ENCODE results near the gene KIF20A. TPM values are rescaled to one million over a fixed set of nuclear protein-coding genes. Genes with fewer than 3 reads are reported as not detected.

Gene KIF20A
- total RNA-seq, 1 donor from 2014 or later, result 158 TPM

GRCh38 chr5:138177941-138178515 lies 884 bp upstream of the KIF20A start:
- H3K4me1 Mint-ChIP-seq, result peaks cover 18% of the 10 kb centered on the region
- no peak overlapping the region for H3K27ac Mint-ChIP-seq
- Histone ChIP-seq H3K27ac (peak overlapping the region; percentile 79), H3K4me2 (peak overlapping the region; percentile 97), H3K4me3 (peak overlapping the region; percentile 79), H2AFZ (replicated peaks) (peak overlapping the region; percentile 78), H3F3A (ENCODE audit: low read depth) (no peaks in the 10 kb centered on the region), H4K20me1 (ENCODE audit: low read depth) (peaks cover 18% of the 10 kb centered on the region), H3K9me3 (ENCODE audit: low read depth) (no peaks in the 10 kb centered on the region), H3K9ac (peak overlapping the region; percentile 89), H3K36me3 (peaks cover 19% of the 10 kb centered on the region), H3K4me1 (peaks cover 14% of the 10 kb centered on the region), H3K27me3 (no peaks in the 10 kb centered on the region), H3K79me2 (ENCODE audit: low read depth) (peaks cover 68% of the 10 kb centered on the region)
- H3K27me3 Mint-ChIP-seq (ENCODE audit: insufficient read depth, low read depth), result no peaks in the 10 kb centered on the region
- H3K9me3 Mint-ChIP-seq, result no peaks in the 10 kb centered on the region
- peak; percentile 21 for DNase-seq (ENCODE audit: low spot score)
- peaks cover 25% of the 10 kb centered on the region for H3K36me3 Mint-ChIP-seq
- no peak overlapping the region for H3K4me3 Mint-ChIP-seq
- TF ChIP-seq CTCF (IDR thresholded peaks at IDR 0.05) (no peak), EZH2 (IDR thresholded peaks at IDR 0.05) (no peak), EZH2phosphoT487 (IDR thresholded peaks at IDR 0.05) (no peak)

- H3K27me3 ChIP-seq, result no peaks in the 10 kb centered on the region
- no peak overlapping the region for H3K4me3 Mint-ChIP-seq
- peaks cover 28% of the 10 kb centered on the region for H3K36me3 Mint-ChIP-seq
- H3K4me1 Mint-ChIP-seq, result peaks cover 18% of the 10 kb centered on the region
- no peak overlapping the region for H3K27ac Mint-ChIP-seq
- H3K4me1 ChIP-seq, result peaks cover 14% of the 10 kb centered on the region
- H3K9ac ChIP-seq, result peak overlapping the region; percentile 68
- no peaks in the 10 kb centered on the region for H3K9me3 ChIP-seq (ENCODE audit: low read depth)
- H3K79me2 ChIP-seq (ENCODE audit: low read depth), result peaks cover 65% of the 10 kb centered on the region
- DNase-seq (ENCODE audit: low spot score), result peak; percentile 48
- TF ChIP-seq EZH2 (IDR thresholded peaks at IDR 0.05) (no peak), EZH2phosphoT487 (IDR thresholded peaks at IDR 0.05) (no peak), CTCF (IDR thresholded peaks at IDR 0.05) (no peak)
- H3K9me3 Mint-ChIP-seq, result no peaks in the 10 kb centered on the region
- H3F3A ChIP-seq (ENCODE audit: low read depth), result no peaks in the 10 kb centered on the region
- peaks cover 18% of the 10 kb centered on the region for H4K20me1 ChIP-seq (ENCODE audit: low read depth)
- H3K36me3 ChIP-seq, result peaks cover 18% of the 10 kb centered on the region
- peak overlapping the region; percentile 49 for H3K27ac ChIP-seq
- H2AFZ ChIP-seq (replicated peaks), result peak overlapping the region; percentile 79
- H3K4me2 ChIP-seq, result peak overlapping the region; percentile 97
- H3K4me3 ChIP-seq, result peak overlapping the region; percentile 79
- no peaks in the 10 kb centered on the region for H3K27me3 Mint-ChIP-seq (ENCODE audit: insufficient read depth, low read depth)
These were observed 455 bp downstream of the KIF20A start for GRCh38 chr5:138179277-138179857.

GRCh38 chr5:138180183-138180782 lies 1.4 kb downstream of the KIF20A start:
- peaks cover 33% of the 10 kb centered on the region for H3K36me3 Mint-ChIP-seq

More at GRCh38 chr5:138180183-138180782, 1.4 kb downstream of the KIF20A start:
- no peaks in the 10 kb centered on the region for H3K9me3 Mint-ChIP-seq
- Histone ChIP-seq H3K79me2 (ENCODE audit: low read depth) (peaks cover 56% of the 10 kb centered on the region), H3K27ac (no peak overlapping the region), H3K9ac (peak overlapping the region; percentile 68), H2AFZ (replicated peaks) (no peak overlapping the region), H3K4me2 (peak overlapping the region; percentile 97), H3K9me3 (ENCODE audit: low read depth) (no peaks in the 10 kb centered on the region), H3K36me3 (peaks cover 14% of the 10 kb centered on the region), H3K4me1 (peaks cover 14% of the 10 kb centered on the region), H3K4me3 (peak overlapping the region; percentile 79), H3F3A (ENCODE audit: low read depth) (peaks cover 5% of the 10 kb centered on the region), H3K27me3 (no peaks in the 10 kb centered on the region), H4K20me1 (ENCODE audit: low read depth) (peaks cover 18% of the 10 kb centered on the region)
- peak; percentile 68 for DNase-seq (ENCODE audit: low spot score)
- H3K27ac Mint-ChIP-seq, result peak overlapping the region; percentile 78
- H3K4me3 Mint-ChIP-seq, result no peak overlapping the region
- no peaks in the 10 kb centered on the region for H3K27me3 Mint-ChIP-seq (ENCODE audit: insufficient read depth, low read depth)
- H3K4me1 Mint-ChIP-seq, result peaks cover 18% of the 10 kb centered on the region
- TF ChIP-seq EZH2phosphoT487 (IDR thresholded peaks at IDR 0.05) (no peak), EZH2 (IDR thresholded peaks at IDR 0.05) (no peak), CTCF (IDR thresholded peaks at IDR 0.05) (peak; percentile 69)

All from neural progenitor cell (in vitro differentiated cells).